ENCODE data around the gene MKNK1. TPM values are rescaled to one million over a fixed set of nuclear protein-coding genes. Genes with fewer than 3 reads are reported as not detected.

Gene MKNK1
- total RNA-seq, 4 donors from 2014 or later: 46.1 to 81.2 (median 67.6) TPM

DNA sequence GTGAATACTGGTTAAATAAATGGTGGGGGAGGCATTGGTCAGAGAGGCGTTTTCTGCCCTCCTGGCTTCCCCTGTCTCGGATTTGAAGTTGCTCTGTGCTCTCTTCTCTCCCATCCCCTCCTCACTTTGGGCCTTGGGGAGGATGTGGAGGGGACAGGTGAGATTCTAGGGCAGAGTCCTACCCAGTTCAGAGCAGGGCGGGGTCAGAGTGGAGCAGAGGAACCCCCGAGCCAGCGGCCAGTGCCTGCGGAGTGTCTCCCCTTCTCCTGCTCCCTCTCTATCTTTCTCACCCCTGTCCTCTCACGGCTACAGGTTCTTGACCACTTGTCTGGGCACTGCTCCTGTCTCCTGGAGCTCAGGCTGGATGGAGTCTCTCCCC, 60.7 kb downstream of the MKNK1 start:
- DNase-seq (ENCODE audit: low spot score) (no peak), ATAC-seq (ENCODE audit: low FRiP score) (no peak)
- TF ChIP-seq, protein P1, sequence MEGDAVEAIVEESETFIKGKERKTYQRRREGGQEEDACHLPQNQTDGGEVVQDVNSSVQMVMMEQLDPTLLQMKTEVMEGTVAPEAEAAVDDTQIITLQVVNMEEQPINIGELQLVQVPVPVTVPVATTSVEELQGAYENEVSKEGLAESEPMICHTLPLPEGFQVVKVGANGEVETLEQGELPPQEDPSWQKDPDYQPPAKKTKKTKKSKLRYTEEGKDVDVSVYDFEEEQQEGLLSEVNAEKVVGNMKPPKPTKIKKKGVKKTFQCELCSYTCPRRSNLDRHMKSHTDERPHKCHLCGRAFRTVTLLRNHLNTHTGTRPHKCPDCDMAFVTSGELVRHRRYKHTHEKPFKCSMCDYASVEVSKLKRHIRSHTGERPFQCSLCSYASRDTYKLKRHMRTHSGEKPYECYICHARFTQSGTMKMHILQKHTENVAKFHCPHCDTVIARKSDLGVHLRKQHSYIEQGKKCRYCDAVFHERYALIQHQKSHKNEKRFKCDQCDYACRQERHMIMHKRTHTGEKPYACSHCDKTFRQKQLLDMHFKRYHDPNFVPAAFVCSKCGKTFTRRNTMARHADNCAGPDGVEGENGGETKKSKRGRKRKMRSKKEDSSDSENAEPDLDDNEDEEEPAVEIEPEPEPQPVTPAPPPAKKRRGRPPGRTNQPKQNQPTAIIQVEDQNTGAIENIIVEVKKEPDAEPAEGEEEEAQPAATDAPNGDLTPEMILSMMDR (IDR thresholded peaks at IDR 0.05): no peak

DNA sequence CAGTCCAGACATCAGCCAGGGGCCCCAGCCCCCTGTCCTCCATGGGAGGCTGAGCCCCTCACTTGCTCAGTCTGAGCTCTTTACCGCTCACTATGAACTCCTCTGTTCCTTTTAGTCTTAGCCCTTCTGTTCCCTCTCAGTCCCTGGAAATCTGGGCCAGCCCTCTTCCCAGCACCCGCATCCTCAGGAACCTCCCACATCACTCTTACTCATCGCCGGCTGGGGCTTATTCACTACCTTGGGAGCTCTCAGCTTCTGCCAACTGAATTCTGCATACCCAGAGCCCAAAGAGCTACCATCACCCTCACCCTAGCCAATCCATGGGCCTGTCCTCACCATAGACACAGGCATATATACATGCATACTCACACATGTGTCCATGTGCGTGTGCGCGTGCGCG, 64.1 kb downstream of the MKNK1 start:
- DNase-seq (ENCODE audit: low spot score) (no peak), ATAC-seq (ENCODE audit: low FRiP score) (no peak)
- TF ChIP-seq, protein P1 (IDR thresholded peaks at IDR 0.05): no peak

DNA sequence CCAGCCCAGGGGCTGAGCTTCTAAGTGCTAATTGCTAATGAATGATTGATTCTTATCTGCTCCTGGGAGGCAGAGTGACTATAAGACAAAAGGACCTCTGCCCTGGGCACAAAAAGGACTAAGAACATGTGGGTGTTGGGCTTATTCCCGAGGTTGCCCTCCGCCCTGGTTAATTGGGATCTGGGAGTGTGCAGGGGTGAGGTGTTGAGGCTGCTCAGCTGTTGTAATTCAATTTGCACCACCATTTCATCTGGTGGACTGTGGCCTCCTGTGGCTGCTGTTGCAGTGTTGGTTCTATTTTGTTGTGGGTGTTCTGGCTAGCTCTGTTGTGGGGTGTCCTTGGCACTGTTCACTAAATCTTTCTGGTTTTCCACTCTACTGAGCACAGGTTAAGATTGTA, 65.9 kb downstream of the MKNK1 start:
- DNase-seq (ENCODE audit: low spot score) (no peak), ATAC-seq (ENCODE audit: low FRiP score) (no peak)
- TF ChIP-seq, protein P1 (IDR thresholded peaks at IDR 0.05): no peak

DNA sequence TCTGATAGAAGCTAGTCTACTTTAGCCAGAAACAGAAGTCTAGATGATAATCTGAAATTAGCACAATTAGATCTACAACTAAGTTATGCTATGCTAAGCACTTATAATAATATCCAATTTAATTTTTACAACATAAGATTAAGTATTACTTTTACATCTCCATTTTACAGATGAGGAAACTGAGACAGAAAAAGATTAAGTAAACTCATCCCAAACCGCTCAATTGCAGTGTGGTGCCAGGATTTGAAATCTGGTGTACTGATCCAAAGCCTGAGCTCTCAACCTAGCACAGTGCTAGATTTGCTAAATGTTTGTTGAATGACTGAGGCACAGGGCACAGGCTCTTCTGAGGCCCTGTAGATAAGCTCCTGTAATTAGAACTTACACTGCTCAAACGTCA, 66.4 kb downstream of the MKNK1 start:
- TF ChIP-seq, protein P1 (IDR thresholded peaks at IDR 0.05): no peak
- ATAC-seq (ENCODE audit: low FRiP score) (no peak), DNase-seq (ENCODE audit: low spot score) (no peak)

DNA sequence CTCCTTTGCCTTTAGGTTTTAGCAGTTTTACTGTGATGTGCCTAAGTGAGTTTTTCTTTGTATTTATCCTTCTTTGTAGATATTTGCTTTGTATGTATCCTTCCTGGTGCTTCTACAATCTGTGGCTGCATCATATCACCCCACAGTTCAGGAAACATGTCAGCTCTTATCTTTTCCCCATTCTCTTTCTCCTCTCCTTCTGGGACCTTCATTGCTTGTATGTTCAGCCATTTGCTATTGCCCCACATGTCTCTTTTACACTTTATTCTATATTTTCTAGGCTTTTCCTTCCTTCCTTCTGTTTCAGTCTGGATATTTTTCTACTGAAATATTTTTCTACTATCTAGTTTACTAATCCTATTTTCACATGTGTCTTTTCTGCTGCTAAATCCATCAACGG, 67.5 kb downstream of the MKNK1 start:
- TF ChIP-seq, protein P1 (IDR thresholded peaks at IDR 0.05): no peak
- DNase-seq (ENCODE audit: low spot score) (no peak), ATAC-seq (ENCODE audit: low FRiP score) (no peak)

DNA sequence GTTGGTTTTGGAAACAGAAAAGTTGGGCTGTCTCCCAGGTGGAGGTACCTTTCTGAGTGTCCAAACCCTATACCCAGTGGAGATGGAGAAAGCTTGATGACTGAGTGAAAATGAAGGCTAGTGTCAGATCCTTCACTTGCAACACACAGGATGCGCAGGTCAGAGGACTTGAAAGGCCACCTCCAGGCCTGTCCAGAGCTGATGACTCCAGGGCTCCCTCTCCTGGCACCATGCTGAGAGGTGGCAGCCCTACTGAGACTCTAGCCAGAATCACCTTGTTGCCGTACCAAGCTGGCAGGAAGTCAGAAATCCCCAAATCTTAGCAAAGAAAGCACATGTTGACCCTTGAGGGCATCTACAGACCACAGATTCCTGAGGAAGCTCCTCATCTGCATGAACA, 69.0 kb downstream of the MKNK1 start:
- ATAC-seq (ENCODE audit: low FRiP score) (no peak), DNase-seq (ENCODE audit: low spot score) (no peak)
- TF ChIP-seq, protein P1 (IDR thresholded peaks at IDR 0.05): no peak

DNA sequence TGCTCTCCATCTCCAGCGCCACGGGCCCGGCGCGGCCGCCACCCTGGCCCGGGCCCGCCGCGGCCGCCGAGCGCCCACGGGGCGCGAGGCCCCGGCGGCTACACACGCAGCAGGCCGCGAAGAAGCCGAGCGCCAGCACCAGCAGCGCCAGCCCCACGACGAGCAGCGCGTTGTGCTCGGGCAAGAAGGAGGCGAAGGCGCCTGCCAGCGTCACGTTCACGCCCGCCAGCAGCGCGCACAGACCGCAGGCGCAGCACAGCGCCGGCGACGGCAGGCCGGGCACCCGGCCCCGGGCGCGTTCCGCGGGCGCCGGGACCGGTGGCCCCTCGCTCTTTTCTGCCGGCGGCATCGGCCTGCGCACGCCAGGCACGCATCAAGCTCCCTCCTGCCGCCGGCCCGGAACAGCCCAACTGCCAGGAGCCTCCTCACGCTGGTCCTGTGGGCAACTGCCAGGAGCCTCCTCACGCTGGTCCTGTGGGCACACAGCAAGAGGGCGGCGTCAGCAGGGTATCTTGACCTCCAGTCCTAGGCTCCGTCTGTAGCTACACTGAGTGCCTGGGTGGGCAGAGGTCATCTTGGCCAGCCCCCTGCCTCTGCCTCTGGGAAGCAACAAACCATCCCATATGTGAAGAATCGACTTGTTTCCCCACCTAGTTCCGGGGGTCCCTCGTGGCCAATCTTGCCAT, 70.7 kb downstream of the MKNK1 start:
- peak; percentile 22 for ATAC-seq (ENCODE audit: low FRiP score)
- DNase-seq (ENCODE audit: low spot score): no peak

More for the DNA sequence above, 70.7 kb downstream of the MKNK1 start:
- TF ChIP-seq, protein P1 (IDR thresholded peaks at IDR 0.05): no peak
